HEK293T (cell line): ENCODE results near the gene AGK.

Source experiments
- CTCF ChIA-PET: fragments of 350-600 bp; formaldehyde crosslinking; extraction: SDS; loops from one replicate; lab custom pipeline; 2021; ENCODE audit warnings: antibody characterized with exemption, inconsistent platforms; lab: Yijun Ruan, JAX
- POLR2A ChIA-PET: fragments of 350-600 bp; formaldehyde crosslinking; extraction: SDS; loops from one replicate; lab custom pipeline; 2020; ENCODE audit warnings: antibody characterized with exemption, inconsistent platforms; lab: Yijun Ruan, JAX
- DNase-seq: peaks from one replicate; pipeline ENCODE4 v3.0.0; 2012; ENCODE audit warnings: mixed read lengths; ENCODE audit errors: extremely low spot score
- ARNT ChIP-seq: fragments of 450-650 bp; IDR thresholded peaks from 2 replicates; pipeline ENCODE4 v1.6.1; 2017; ENCODE audit warnings: mild to moderate bottlenecking
- BHLHE40 ChIP-seq: fragments of 450-650 bp; IDR thresholded peaks from 2 replicates; pipeline ENCODE4 v1.6.1; 2016; ENCODE audit warnings: mild to moderate bottlenecking, moderate library complexity, borderline replicate concordance
- CTBP1 ChIP-seq: fragments of 450-650 bp; IDR thresholded peaks from 2 replicates; pipeline ENCODE4 v1.6.1; 2016; ENCODE audit warnings: borderline replicate concordance
- ELF4 ChIP-seq: fragments of 450-650 bp; IDR thresholded peaks from 2 replicates; pipeline ENCODE4 v1.6.1; 2017; ENCODE audit warnings: antibody characterized with exemption
- FOXA1 ChIP-seq: fragments of 450-650 bp; IDR thresholded peaks from 2 replicates; pipeline ENCODE4 v1.6.1; 2016; ENCODE audit warnings: mild to moderate bottlenecking
- FOXK2 ChIP-seq: fragments of 450-650 bp; IDR thresholded peaks from 2 replicates; pipeline ENCODE4 v1.6.1; 2016; ENCODE audit warnings: mild to moderate bottlenecking
- FOXM1 ChIP-seq: fragments of 450-650 bp; IDR thresholded peaks from 2 replicates; pipeline ENCODE4 v1.6.1; 2017; ENCODE audit warnings: mild to moderate bottlenecking, borderline replicate concordance
- HDGF ChIP-seq: fragments of 450-650 bp; IDR thresholded peaks from 2 replicates; pipeline ENCODE4 v1.6.1; 2017; ENCODE audit warnings: antibody characterized with exemption, borderline replicate concordance
- L3MBTL2 ChIP-seq: fragments of 450-650 bp; conservative IDR thresholded peaks from 2 replicates; pipeline ENCODE4 v1.6.1; 2016; ENCODE audit warnings: mild to moderate bottlenecking
- LEF1 ChIP-seq: fragments of 450-650 bp; IDR thresholded peaks from 2 replicates; pipeline ENCODE4 v1.6.1; 2017; ENCODE audit warnings: mild to moderate bottlenecking, borderline replicate concordance
- NFRKB ChIP-seq: fragments of 450-650 bp; IDR thresholded peaks from 2 replicates; pipeline ENCODE4 v1.6.1; 2016; ENCODE audit warnings: mild to moderate bottlenecking, moderate library complexity
- SP1 ChIP-seq: fragments of 450-650 bp; IDR thresholded peaks from 2 replicates; pipeline ENCODE4 v1.6.1; 2017
- SUZ12 ChIP-seq: fragments of 450-650 bp; IDR thresholded peaks from 2 replicates; pipeline ENCODE4 v1.6.1; 2016; ENCODE audit warnings: mild to moderate bottlenecking
- TARDBP ChIP-seq: fragments of 450-650 bp; IDR thresholded peaks from 2 replicates; pipeline ENCODE4 v1.6.1; 2016
- ZNF384 ChIP-seq: fragments of 450-650 bp; IDR thresholded peaks from 2 replicates; pipeline ENCODE4 v1.6.1; 2016
- TF ChIP-seq, protein P1 (sequence below): fragments of 450-650 bp; IDR thresholded peaks from 2 replicates; pipeline ENCODE4 v1.6.1; 2016

Gene AGK

GRCh38 chr7:141528399-141528798, 22.8 kb upstream of the AGK start:
- ChIA-PET CTCF (no interaction called here), POLR2A (no interaction called here)
- no peak for TF ChIP-seq NFRKB
- no peak for TF ChIP-seq HDGF
- no peak for TF ChIP-seq L3MBTL2
- TF ChIP-seq, protein P1, sequence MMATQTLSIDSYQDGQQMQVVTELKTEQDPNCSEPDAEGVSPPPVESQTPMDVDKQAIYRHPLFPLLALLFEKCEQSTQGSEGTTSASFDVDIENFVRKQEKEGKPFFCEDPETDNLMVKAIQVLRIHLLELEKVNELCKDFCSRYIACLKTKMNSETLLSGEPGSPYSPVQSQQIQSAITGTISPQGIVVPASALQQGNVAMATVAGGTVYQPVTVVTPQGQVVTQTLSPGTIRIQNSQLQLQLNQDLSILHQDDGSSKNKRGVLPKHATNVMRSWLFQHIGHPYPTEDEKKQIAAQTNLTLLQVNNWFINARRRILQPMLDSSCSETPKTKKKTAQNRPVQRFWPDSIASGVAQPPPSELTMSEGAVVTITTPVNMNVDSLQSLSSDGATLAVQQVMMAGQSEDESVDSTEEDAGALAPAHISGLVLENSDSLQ: no peak
- no peak for TF ChIP-seq BHLHE40
- TF ChIP-seq LEF1: no peak
- no peak for TF ChIP-seq FOXM1
- no peak for TF ChIP-seq FOXA1
- no peak for TF ChIP-seq ZNF384
- TF ChIP-seq FOXK2: no peak
- DNase-seq: no peak

- CTCF ChIA-PET: interaction anchor here (0.6 to 1.2 kb wide), 15 partner anchors 8 to 722 kb away, joined by 3 to 12 read pairs (median 4); no protein-coding TSS in a partner anchor
Observed at GRCh38 chr7:141533149-141533949, 17.9 kb upstream of the AGK start.

DNA sequence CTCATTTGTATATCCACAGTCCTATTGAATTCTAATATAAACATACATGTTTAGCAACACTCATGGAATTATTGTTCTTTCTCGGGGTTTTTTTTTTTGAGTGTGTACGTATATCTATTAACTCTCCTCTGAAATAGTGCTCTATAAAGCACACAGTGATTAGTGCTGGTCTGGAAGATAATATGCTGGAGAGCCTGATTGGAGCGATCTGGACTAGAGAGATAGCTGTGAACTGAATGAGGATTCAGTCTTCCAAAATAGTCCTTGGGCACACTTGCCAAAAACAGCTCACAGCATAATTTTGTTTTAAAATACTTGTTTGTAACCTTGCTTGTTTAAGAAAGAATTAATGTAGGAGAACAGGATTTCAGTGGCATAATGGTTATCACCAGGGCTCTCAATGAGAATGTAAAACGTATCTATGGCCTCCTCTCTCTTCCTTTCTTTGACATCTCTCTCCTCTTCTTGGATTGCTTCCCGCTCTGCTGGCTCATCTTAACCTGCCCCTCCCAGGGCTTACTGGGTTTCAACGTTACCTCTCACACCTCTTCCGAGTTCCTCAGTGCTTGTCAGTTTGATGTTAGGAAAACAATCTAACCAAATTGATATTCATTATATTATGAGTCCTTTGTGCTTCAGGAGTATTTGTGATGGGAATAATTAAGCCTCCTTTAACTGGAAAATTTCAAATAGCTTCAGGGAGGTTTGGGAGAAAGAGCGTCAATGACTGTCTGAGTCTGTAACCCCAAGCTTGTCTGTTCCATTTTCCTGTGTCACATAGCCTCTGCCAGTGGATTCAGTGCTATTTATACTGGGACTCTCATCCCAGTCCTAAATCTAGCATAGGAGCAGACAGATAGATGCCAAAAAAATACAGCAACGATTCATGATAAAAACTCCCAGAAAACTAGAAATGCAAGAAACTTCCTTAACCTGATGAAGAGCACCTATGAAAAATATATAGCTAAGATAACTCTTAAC, 16.2 kb upstream of the AGK start:
- no peak for DNase-seq
- POLR2A ChIA-PET: no interaction called here
- CTCF ChIA-PET: interaction anchor here (0.6 to 0.9 kb wide), 4 partner anchors 114 to 523 kb away, joined by 3 read pairs; no protein-coding TSS in a partner anchor
- no peak for TF ChIP-seq ZNF384
- no peak for TF ChIP-seq LEF1
- TF ChIP-seq FOXM1: no peak
- no peak for TF ChIP-seq FOXK2
- no peak for TF ChIP-seq L3MBTL2
- no peak for TF ChIP-seq CTBP1
- no peak for TF ChIP-seq TARDBP
- no peak for TF ChIP-seq NFRKB
- TF ChIP-seq BHLHE40: no peak
- no peak for TF ChIP-seq SUZ12
- no peak for TF ChIP-seq HDGF
- TF ChIP-seq ELF4: no peak
- TF ChIP-seq FOXA1: no peak
- TF ChIP-seq, protein P1: no peak
- TF ChIP-seq ARNT: no peak
- TF ChIP-seq SP1: no peak

More at GRCh38 chr7:141533149-141533949, 17.9 kb upstream of the AGK start:
- TF ChIP-seq ZNF384 (peak; percentile 89), SUZ12 (no peak)
- peak; percentile 87 for DNase-seq
- POLR2A ChIA-PET: interaction anchor here (0.9 to 1.4 kb wide), 2 partner anchors 18 to 461 kb away, joined by 3 to 4 read pairs; partner anchors contain the start of gene AGK

- ChIA-PET POLR2A (no interaction called here), CTCF (no interaction called here)
- no peak for DNase-seq
- TF ChIP-seq SP1: no peak
- no peak for TF ChIP-seq LEF1
- no peak for TF ChIP-seq NFRKB
- TF ChIP-seq ZNF384: no peak
- TF ChIP-seq FOXM1: no peak
- TF ChIP-seq CTBP1: no peak
- TF ChIP-seq L3MBTL2: no peak
- TF ChIP-seq ARNT: no peak
- TF ChIP-seq, protein P1: no peak
- TF ChIP-seq SUZ12: no peak
- no peak for TF ChIP-seq BHLHE40
- no peak for TF ChIP-seq FOXA1
- no peak for TF ChIP-seq ELF4
- TF ChIP-seq HDGF: no peak
- no peak for TF ChIP-seq TARDBP
- TF ChIP-seq FOXK2: no peak
Observed at GRCh38 chr7:141537906-141538305, 13.3 kb upstream of the AGK start.

DNA sequence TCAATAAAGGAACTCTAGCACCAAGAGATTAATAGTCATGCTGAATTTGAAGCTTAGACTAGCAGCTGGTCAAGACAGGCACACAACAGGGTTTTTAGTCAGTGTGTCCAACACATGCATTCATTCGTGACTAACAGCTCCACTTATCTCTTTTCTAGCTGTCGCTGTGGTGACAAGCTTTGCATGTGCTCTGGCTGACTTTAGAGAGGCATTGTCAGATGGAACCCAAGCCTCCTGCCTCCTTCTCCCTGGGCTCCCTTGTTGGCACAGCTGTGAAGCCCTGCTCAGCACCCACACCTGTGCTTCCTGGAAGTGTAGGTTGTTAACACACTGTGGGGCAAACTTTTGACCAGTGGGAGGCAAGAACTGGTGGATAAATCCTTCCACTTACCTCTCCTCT, 9.8 kb upstream of the AGK start:
- ChIA-PET CTCF (interaction anchor here (0.6 to 0.9 kb wide), 2 partner anchors 8 to 281 kb away, joined by 3 to 7 read pairs; no protein-coding TSS in a partner anchor), POLR2A (interaction anchor here (3.0 kb wide), 1 partner anchor 10 kb away, joined by 25 read pairs; the partner anchor contains the start of gene AGK)
- DNase-seq: no peak
- TF ChIP-seq CTBP1 (no peak), SP1 (no peak), HDGF (no peak), FOXA1 (no peak), ELF4 (no peak), NFRKB (no peak), LEF1 (no peak), FOXK2 (no peak), ZNF384 (no peak), FOXM1 (no peak), SUZ12 (no peak), ARNT (no peak), L3MBTL2 (no peak), TARDBP (no peak), BHLHE40 (no peak)
- TF ChIP-seq, protein P1: no peak
